Peyer's patch (tissue), 4 donors: Measurements from ENCODE around the gene ACCS.

Source experiments
- CTCF ChIP-seq, 6 experiments: fragments of 450-650 bp in 4 of 6; fragments of 200-600 bp in 2 of 6; sonication (generic) in 1 of 6; IDR thresholded peaks; one replicate each; pipeline ENCODE4 v1.5.1; 2017 to 2019; ENCODE audit warnings: antibody characterized with exemption in 6 of 6, mild to moderate bottlenecking in 3 of 6, moderate library complexity in 1 of 6
- POLR2A ChIP-seq, 2 donors: fragments of 450-650 bp; IDR thresholded peaks; one replicate each; pipeline ENCODE4 v1.5.1; 2017; ENCODE audit warnings: antibody characterized with exemption in 2 of 2, mild to moderate bottlenecking in 2 of 2, moderate library complexity in 2 of 2

GRCh38 chr11:44024977-44025376 lies 41.1 kb upstream of the ACCS start:
- TF ChIP-seq POLR2A (IDR thresholded peaks at IDR 0.05) (no peak), CTCF (IDR thresholded peaks at IDR 0.05) (no peak)
